Large intestine (tissue), 3 donors: ENCODE data around the gene ASCC3. TPM values are rescaled to one million over a fixed set of nuclear protein-coding genes. Genes with fewer than 3 reads are reported as not detected.

ENCODE experiments used
- DNase-seq, 2 donors: peaks; one replicate each; pipeline versions ENCODE4 v3.0.0 to v3.0.0-alpha.2; 2013
- H3K27ac ChIP-seq: one replicate; pipeline ENCODE4 v1.5.1; 2013; ENCODE audit warnings: low read length
- H3K27me3 ChIP-seq: 2 replicates; pipeline ENCODE4 v1.6.1; 2013; ENCODE audit warnings: low read length; ENCODE audit not compliant: control insufficient read depth, insufficient read depth
- H3K36me3 ChIP-seq: 2 replicates; pipeline ENCODE4 v1.6.1; 2013; ENCODE audit warnings: low read length; ENCODE audit not compliant: control insufficient read depth, insufficient read depth
- H3K4me1 ChIP-seq: one replicate; pipeline ENCODE4 v1.6.1; 2013; ENCODE audit warnings: low read length; ENCODE audit not compliant: control insufficient read depth, insufficient read depth
- H3K4me3 ChIP-seq: one replicate; pipeline ENCODE4 v1.5.1; 2013; ENCODE audit warnings: low read length
- H3K9me3 ChIP-seq: one replicate; pipeline ENCODE4 v1.6.1; 2013; ENCODE audit warnings: mild to moderate bottlenecking, low read depth, low read length, moderate library complexity; ENCODE audit not compliant: control insufficient read depth
- WGBS: methylation state at CpG from one replicate; pipeline ENCODE4 v1.1.5; 2013; ENCODE audit warnings: low lambda C conversion rate; ENCODE audit not compliant: insufficient coverage; 5-methylcytosine and 5-hydroxymethylcytosine counted together
- polyA plus RNA-seq: library from polyadenylated mRNA; unstranded; fragments of 120-200 nt; gene quantifications from one replicate; pipeline ENCODE4 v1.2.1, GENCODE V29; 2013

ASCC3 gene
- polyA plus RNA-seq, 1 donor: 25.8 TPM

DNA sequence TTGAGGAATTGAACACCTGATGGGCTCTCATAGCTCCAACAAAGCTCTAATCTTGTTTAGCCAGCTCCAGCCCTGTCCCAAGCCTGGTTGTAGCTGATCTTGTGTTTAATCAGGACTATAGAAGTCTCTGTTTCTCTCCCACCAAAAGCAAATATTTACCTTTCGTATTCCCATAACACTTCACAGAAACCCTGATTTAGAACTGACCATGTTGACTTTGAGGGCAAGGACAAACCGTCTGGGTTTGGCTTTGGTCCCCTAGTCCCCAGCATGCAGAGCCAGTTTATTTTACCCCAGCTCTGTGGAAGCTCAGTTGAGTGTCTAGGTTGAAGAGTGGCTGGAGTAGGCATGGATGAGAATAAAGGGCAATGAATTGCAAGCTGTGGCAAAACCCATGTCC, 398.4 kb downstream of the ASCC3 start:
- no peak for DNase-seq
- Histone ChIP-seq H3K4me1 (no peaks in the 10 kb centered on the region), H3K36me3 (no peaks in the 10 kb centered on the region), H3K4me3 (no peak overlapping the region), H3K27me3 (peaks cover 15% of the 10 kb centered on the region), H3K9me3 (no peaks in the 10 kb centered on the region), H3K27ac (no peak overlapping the region)
- WGBS: no CpG with 5 or more reads among the region's 2 CpGs

DNA sequence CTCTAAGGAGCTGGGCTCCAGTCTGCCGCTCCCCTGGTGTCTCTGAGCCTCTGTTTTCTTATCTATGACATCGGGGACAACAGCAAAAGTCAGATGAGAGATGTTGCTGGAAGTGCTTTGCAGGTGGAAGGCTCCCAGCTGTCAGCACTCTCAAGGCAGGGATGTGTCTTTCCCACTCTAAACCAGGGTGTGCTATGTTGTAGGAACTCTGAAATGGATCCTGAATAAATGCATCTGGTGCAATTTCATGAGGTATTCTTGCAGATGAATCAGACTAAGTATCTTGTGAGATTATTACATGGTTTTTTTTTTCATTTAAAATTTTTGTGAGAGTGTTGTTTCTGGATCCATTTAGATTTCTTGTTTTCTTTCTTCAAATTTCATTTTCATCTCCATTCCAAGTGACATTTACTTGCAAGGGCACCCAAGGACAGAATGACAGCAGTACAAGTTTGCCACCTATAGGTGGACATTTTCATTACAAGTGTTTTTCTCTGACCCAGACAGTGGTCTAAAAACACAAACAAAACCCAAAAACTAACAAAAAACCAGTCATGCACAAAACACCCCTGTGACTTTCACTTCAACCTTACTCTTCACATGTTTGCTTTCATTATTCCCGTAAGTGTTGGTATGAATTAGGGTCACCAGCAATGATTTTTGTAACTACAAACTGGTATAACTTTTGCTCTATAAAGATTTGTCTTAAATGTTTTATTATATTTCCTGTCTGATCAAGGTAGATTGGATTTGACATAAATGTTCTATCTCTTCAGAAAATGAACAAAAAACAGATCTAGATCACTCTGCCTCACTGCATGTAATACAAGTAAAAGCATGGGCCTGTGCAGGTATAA, 401.7 kb downstream of the ASCC3 start:
- no peak for DNase-seq
- no peak overlapping the region for H3K4me3 ChIP-seq
- no peaks in the 10 kb centered on the region for H3K9me3 ChIP-seq
- no peaks in the 10 kb centered on the region for H3K4me1 ChIP-seq
- H3K27me3 ChIP-seq: peaks cover 22% of the 10 kb centered on the region
- 60% methylated on average over 1 of the region's 3 CpGs for WGBS
- no peaks in the 10 kb centered on the region for H3K36me3 ChIP-seq
- H3K27ac ChIP-seq: no peak overlapping the region

DNA sequence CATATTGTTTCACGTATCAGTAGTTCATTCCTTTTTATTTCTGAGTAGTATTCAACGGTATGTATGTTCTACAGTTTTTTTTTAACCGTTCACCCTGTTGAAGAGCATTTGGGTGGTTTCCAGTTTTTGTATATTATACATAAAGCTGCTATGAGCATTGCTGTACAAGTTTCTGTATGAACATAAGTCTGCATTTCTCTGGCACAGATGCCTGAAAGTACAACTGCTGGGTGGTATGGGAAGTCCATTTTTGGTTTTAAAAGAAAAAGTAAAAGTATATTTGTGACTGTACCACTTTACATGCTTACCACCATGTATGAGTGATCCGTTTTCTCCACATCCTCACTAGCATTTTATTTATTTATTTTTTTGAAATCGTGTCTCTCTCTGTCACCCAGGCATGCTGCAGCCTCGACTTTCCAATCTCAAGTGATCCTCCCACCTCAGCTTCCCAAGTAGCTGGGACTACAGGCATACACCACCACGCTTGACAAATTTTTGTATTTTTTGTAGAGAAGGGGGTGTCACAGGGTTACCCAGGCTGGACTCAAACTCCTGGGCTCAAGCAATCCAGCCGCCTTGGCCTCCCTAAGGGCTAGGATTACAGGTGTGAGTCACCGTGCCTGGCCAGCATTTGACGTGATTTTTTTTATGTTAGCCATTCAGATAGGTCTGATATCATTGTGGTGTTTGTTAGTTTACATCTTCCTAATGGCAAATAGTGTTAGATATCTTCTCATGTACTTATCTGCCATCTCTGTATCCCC, 405.4 kb downstream of the ASCC3 start:
- no peak overlapping the region for H3K27ac ChIP-seq
- no peaks in the 10 kb centered on the region for H3K36me3 ChIP-seq
- WGBS: 93% methylated on average over 3 of the region's 10 CpGs
- no peaks in the 10 kb centered on the region for H3K9me3 ChIP-seq
- H3K27me3 ChIP-seq: peaks cover 49% of the 10 kb centered on the region
- H3K4me1 ChIP-seq: no peaks in the 10 kb centered on the region
- no peak for DNase-seq
- no peak overlapping the region for H3K4me3 ChIP-seq

DNA sequence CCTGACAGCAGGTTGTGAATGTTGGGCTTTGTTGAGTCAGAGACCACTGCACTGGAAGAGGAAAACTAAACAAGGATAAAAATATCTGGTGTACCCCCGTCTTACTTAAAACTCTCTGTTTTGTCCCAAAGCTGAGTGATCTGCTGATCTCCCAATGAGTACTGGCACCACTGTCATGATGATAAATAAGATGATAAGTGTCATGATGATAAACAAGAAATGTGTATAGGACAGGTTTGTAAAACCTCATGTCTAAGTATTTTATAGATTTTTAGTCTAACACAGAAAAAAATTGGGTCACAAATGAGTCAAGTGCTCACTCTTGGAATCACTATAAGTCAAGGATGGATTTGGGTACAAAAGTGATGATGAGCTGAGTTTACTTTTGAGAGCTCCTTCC, 407.9 kb downstream of the ASCC3 start:
- no peak overlapping the region for H3K27ac ChIP-seq
- WGBS: 100% methylated on average over 1 of the region's 1 CpG

DNA sequence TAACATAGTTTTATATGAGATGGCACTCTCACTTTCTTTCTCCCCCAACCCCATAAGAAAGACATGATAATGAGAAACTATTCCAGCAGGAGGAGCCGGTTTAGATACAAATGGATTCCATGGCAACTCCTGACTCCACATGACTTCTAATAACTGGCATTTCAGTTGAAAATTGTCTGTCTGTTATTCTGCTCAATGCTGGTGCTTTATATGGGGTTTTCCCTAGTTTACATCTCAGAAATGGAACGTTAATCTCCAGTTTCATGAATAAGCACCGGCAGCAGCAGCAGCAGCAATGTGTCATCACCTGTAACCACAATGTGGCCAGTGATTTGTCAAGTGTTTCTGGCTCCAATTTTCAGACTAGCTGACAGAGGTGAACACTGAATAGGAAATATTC, 408.5 kb downstream of the ASCC3 start:
- H3K4me1 ChIP-seq: no peaks in the 10 kb centered on the region
- H3K27me3 ChIP-seq: peaks cover 74% of the 10 kb centered on the region
- no peak overlapping the region for H3K4me3 ChIP-seq
- no peaks in the 10 kb centered on the region for H3K36me3 ChIP-seq
- WGBS: no CpG with 5 or more reads among the region's 3 CpGs
- H3K27ac ChIP-seq: no peak overlapping the region
- DNase-seq: no peak
- H3K9me3 ChIP-seq: peaks cover 5% of the 10 kb centered on the region

More for the DNA sequence above, 407.9 kb downstream of the ASCC3 start:
- H3K9me3 ChIP-seq: peaks cover 5% of the 10 kb centered on the region
- no peak overlapping the region for H3K4me3 ChIP-seq
- H3K4me1 ChIP-seq: no peaks in the 10 kb centered on the region
- no peak for DNase-seq
- peaks cover 68% of the 10 kb centered on the region for H3K27me3 ChIP-seq
- H3K36me3 ChIP-seq: no peaks in the 10 kb centered on the region

DNA sequence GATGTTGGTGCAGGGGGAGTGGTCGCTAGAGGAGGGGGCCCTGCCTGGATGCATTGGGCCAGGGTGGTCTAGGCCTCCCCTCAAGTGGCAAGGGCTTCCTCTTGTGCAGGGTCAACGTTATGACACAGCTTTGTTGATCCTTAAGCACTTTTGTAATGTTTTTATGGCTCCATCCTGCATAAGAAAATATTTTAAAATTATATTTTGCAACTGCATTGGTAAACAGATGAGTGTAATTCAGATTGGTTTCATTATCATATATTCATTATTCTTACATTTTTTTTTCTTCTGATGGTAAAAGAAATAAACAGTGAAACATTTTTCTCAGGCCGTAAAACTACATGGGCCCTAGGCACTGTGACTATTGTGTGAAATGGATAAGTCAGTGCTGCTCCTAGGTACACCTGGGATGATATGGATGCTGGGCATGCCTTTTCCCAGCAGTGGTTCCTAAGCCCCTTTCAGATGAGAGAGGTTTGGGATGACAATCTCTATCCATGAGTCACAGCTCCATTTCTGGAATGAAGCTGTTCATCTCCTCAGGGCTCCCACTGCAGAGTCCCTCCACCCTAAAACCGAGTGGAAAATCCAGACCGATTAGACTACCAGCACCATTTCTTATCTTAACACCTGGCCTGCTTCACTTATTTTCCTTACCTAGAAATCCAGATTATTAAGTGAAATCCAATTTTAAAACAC, 410.6 kb downstream of the ASCC3 start:
- Histone ChIP-seq H3K36me3 (no peaks in the 10 kb centered on the region), H3K9me3 (peaks cover 9% of the 10 kb centered on the region), H3K4me1 (peaks cover 4% of the 10 kb centered on the region), H3K27me3 (peaks cover 88% of the 10 kb centered on the region), H3K4me3 (no peak overlapping the region), H3K27ac (no peak overlapping the region)
- DNase-seq: no peak
- WGBS: 83% methylated on average over 1 of the region's 5 CpGs

DNA sequence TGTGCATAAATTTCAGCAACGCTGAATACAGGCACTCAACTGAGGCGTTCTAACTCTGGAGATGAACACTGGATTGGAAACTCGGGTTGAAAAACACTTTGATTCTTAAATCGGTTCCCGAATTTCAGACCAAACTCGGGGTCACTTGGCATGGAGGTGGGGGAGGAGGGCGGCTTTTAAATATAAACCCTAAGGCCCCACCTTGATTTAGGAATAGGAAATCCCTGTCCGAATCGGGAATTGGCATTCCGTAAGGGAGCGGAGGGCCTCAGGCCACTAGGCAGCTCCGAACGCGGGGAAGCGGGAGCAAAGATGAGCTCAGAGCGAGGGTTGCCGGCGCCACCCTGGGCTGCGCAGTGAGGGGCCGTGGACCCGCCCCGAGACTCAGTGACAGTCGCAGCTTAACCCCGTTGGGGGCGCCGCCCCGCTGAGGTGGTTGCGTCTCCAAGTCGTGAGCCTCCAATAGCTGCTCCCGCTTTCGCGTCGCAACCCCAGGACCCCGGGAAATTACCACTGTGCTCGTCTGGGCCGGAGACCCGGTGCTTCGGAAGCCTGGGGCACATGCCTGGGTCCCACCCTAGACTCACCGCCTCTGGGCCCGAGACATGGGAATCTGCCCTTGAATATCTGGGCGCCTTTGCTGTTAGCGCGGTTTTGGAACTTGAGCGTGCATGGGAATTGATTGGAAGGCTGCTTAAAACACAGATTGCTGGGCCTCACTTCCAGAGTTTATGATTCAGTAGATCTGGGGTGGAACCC, 411.8 kb downstream of the ASCC3 start:
- H3K27me3 ChIP-seq: peaks cover 95% of the 10 kb centered on the region
- H3K9me3 ChIP-seq: peaks cover 15% of the 10 kb centered on the region
- no peaks in the 10 kb centered on the region for H3K36me3 ChIP-seq
- H3K4me3 ChIP-seq: no peak overlapping the region
- no peak for DNase-seq
- H3K4me1 ChIP-seq: peaks cover 12% of the 10 kb centered on the region
- H3K27ac ChIP-seq: no peak overlapping the region
- WGBS: no CpG with 5 or more reads among the region's 44 CpGs

DNA sequence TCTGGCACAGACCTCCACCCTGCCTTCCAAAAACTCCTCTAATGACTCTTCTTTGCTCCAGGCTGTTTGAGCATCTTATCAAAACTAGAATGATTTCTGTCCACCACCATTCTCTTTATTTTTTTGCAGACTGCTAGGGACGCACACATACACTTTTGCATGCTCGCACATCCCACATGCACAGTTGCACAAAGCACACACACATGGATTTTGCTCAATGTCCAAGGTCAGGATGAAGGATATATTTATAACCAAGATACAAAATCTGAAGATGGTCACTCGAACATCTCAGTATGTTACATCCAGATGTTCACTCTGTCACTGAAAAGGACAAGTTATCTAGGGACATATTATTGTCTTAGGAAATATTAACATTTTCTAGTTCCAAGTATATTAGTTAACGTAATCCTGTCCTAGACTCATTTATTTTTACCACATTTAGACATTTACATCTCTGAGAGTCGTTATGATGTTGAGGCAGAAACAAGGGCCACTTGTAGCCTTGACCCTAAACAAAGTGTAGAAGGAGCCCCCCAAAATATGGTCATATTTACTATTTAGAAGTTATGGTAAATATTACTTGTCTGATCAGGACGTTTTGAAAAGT, 413.0 kb downstream of the ASCC3 start:
- Histone ChIP-seq H3K27ac (no peak overlapping the region), H3K36me3 (no peaks in the 10 kb centered on the region), H3K4me3 (no peak overlapping the region), H3K4me1 (peaks cover 12% of the 10 kb centered on the region), H3K27me3 (peaks cover 97% of the 10 kb centered on the region), H3K9me3 (peaks cover 17% of the 10 kb centered on the region)
- 18% methylated on average over 3 of the region's 6 CpGs for WGBS
- DNase-seq: no peak

DNA sequence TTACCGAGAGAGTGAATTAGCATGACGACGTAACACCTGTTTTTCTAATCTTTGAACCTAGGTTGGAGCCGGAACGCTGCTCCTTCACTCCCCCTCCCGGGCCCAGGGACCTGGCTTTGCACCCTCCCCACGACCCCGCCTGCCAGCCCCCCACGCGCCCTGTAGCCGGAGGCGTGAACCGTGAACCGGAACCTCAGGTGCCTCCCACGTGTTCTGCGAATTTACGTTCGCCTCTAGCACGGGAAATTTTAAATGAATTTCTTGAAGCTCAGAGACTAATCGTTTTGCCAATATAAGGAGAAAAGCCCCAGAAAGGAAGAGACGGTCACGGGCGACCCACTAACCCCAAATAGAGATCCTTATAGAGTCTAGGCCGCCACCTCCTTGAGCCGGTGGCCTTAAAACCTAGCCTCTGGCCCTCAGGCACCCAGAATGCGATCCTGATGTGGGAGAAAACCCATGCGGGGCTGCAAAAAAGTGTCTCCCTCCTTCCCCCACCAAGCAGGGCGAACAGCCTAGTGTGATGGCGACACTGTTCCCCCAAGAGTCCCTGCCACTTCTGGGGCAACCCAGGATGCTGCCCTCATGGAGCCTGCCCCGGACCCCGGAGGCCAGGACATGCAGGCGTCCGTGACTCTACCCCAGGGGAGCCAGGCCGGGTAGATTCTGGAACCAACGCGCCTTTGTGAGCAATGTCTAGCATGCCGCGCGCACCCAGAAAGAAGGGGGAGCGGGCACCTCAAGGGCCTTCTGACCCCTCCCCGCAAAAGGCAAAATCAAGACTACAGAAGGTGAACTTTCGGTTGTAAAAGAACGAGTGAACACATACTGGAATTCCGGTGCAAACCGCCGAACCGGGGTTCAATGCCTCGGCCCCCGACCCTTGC, 413.8 kb downstream of the ASCC3 start:
- Histone ChIP-seq H3K9me3 (peaks cover 17% of the 10 kb centered on the region), H3K4me3 (no peak overlapping the region), H3K4me1 (peaks cover 12% of the 10 kb centered on the region), H3K27me3 (peaks cover 97% of the 10 kb centered on the region), H3K36me3 (no peaks in the 10 kb centered on the region), H3K27ac (no peak overlapping the region)
- peak in 1 of 2 donors; percentile 58 for DNase-seq
- no CpG with 5 or more reads among the region's 49 CpGs for WGBS
